ENCODE results near the gene NLRC3. TPM values are rescaled to one million over a fixed set of nuclear protein-coding genes. Genes with fewer than 3 reads are reported as not detected.

Gene NLRC3
- total RNA-seq, 2 donors from 2014 or later, result 71.7 to 76.7 TPM

DNA sequence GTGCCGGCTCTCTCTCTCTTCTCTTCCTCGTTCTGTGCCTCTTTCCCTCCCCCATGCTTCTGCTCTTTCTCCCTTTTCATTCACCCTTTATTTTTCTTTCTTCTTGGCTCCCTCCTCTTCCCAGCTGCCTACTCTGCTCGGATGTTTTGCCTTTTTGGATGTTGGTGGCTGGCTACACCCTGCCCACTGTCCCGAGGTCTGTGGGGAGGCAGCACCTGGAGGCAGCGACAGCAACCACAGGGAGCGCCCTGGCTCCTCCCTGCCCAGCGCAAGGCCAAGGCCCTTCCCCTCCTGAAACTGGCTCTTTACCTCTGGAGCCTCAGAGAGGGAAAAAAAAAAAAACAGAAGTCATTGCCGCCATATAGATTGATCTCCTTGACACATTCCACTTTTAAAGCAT lies 56.4 kb downstream of the NLRC3 start:
- Mint-ChIP-seq H3K4me1 (peaks cover 6% of the 10 kb centered on the region), H3K4me3 (no peak overlapping the region), H3K27ac (no peak overlapping the region), H3K27me3 (no peaks in the 10 kb centered on the region), H3K36me3 (ENCODE audit: low read depth) (peaks cover 13% of the 10 kb centered on the region)
- DNase-seq (no peak), ATAC-seq (no peak)
- H3K9me3 ChIP-seq (ENCODE audit: control insufficient read depth, low read length, poor library complexity, severe bottlenecking), result no peaks in the 10 kb centered on the region

DNA sequence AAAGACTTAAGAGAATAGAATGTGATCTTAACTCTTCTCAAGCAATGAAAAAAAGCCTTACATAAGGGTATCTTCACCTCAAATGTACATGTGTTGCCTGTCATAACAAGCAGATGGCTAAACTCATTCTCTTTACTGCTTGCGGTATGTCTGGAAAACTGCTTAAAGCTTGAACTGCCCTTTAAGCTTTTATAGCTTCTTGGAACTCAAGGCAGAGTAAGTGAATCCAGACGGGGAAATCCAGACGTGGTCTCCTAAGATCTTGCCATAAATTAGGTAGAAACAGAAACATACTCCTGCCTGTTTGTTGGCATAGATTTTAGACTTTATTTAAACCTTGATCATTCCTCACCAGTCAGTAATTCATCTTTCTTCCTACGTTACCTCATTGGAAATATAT lies 56.8 kb downstream of the NLRC3 start:
- H3K4me1 Mint-ChIP-seq, result peaks cover 6% of the 10 kb centered on the region
- no peaks in the 10 kb centered on the region for H3K9me3 ChIP-seq (ENCODE audit: control insufficient read depth, low read length, poor library complexity, severe bottlenecking)
- DNase-seq (no peak), ATAC-seq (no peak)
- peaks cover 13% of the 10 kb centered on the region for H3K36me3 Mint-ChIP-seq (ENCODE audit: low read depth)
- no peak overlapping the region for H3K4me3 Mint-ChIP-seq
- no peaks in the 10 kb centered on the region for H3K27me3 Mint-ChIP-seq
- H3K27ac Mint-ChIP-seq, result no peak overlapping the region

DNA sequence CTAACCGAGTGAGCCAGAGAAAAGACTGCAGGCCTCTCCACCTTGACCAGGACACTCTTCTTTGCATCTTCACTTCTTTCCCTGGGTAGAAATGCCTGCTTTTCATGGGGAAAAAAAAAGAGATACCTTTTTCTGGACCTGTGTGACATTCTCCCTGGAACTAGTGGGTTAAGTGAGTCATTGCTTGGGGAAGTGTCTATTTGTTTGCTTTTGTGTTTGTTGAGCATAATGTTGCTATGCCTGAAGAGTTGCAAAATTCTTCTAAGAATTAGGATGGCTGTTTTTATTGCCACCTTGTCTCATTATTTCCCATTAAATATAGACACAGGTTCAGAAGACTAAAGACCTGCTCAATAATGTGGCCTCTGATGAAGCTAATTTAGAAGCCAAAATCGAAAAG lies 57.6 kb downstream of the NLRC3 start:
- Mint-ChIP-seq H3K27ac (no peak overlapping the region), H3K27me3 (no peaks in the 10 kb centered on the region), H3K4me3 (no peak overlapping the region), H3K4me1 (peaks cover 6% of the 10 kb centered on the region), H3K36me3 (ENCODE audit: low read depth) (peaks cover 13% of the 10 kb centered on the region)
- DNase-seq (no peak), ATAC-seq (no peak)
- H3K9me3 ChIP-seq (ENCODE audit: control insufficient read depth, low read length, poor library complexity, severe bottlenecking), result no peaks in the 10 kb centered on the region

DNA sequence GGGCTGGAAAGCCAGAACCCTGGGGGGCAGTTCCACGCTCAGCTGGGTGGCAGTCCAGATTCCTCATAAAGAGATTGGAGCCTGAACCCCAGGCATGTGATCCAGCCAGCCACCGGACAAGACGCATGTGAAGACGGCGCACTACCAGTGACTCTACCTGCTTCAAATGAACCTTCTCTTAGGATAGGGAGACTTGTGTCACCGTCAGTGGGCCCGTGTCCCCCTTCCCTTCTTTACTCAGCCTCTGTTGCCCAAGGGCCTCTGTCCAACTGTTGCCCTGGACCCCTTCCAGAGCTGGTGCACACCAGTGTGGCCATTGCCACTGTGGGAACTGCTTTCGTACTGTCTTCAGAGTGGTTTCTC lies 58.2 kb downstream of the NLRC3 start:
- peaks cover 6% of the 10 kb centered on the region for H3K4me1 Mint-ChIP-seq

DNA sequence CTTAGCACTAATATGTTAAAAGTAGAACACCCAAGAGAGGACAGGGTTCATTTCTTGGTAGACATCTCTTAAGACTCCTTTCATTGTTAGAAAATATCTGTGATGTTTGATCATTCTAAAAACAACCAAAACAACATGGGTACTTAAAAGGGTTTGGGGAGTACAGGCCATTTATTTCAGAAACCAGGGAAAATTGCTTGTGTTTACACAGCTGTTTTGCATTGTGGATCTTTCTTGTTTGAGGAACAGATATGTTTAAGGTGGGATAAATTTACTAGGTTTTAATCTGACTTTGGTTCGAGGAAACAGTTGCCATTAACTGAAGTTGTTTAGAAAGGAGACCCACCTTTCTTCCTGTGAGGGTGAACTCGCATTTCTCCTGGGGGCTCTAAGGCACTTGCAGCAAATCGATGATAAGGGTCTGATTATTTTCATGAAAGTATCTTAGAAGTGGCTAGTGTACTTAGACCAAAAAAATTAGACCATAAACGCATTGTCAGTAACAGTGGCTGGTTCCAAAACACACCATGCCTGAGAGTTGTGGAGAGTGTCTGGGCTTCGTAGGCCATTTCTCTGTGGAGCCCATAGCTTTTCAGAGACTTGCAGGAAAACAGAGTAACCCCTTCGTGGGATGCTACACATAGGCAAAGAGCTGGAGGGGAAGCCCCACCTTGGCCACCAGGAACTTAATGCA lies 58.8 kb downstream of the NLRC3 start:
- H3K36me3 Mint-ChIP-seq (ENCODE audit: low read depth), result peaks cover 13% of the 10 kb centered on the region
- no peak overlapping the region for H3K4me3 Mint-ChIP-seq
- H3K9me3 ChIP-seq (ENCODE audit: control insufficient read depth, low read length, poor library complexity, severe bottlenecking), result no peaks in the 10 kb centered on the region
- no peak overlapping the region for H3K27ac Mint-ChIP-seq
- peaks cover 6% of the 10 kb centered on the region for H3K4me1 Mint-ChIP-seq
- H3K27me3 Mint-ChIP-seq, result no peaks in the 10 kb centered on the region
- DNase-seq (no peak), ATAC-seq (no peak)

More for the DNA sequence above, 58.2 kb downstream of the NLRC3 start:
- Mint-ChIP-seq H3K4me3 (no peak overlapping the region), H3K27me3 (no peaks in the 10 kb centered on the region), H3K27ac (no peak overlapping the region), H3K36me3 (ENCODE audit: low read depth) (peaks cover 13% of the 10 kb centered on the region)
- ATAC-seq, result no peak
- DNase-seq, result no peak
- no peaks in the 10 kb centered on the region for H3K9me3 ChIP-seq (ENCODE audit: control insufficient read depth, low read length, poor library complexity, severe bottlenecking)

GRCh38 chr16:3515897-3516296 lies 61.3 kb downstream of the NLRC3 start:
- Mint-ChIP-seq H3K27ac (no peak overlapping the region), H3K36me3 (ENCODE audit: low read depth) (peaks cover 17% of the 10 kb centered on the region), H3K4me3 (no peak overlapping the region), H3K27me3 (no peaks in the 10 kb centered on the region), H3K4me1 (peaks cover 12% of the 10 kb centered on the region)
- H3K9me3 ChIP-seq (ENCODE audit: control insufficient read depth, low read length, poor library complexity, severe bottlenecking), result no peaks in the 10 kb centered on the region
- no peak for ATAC-seq
- DNase-seq, result no peak

DNA sequence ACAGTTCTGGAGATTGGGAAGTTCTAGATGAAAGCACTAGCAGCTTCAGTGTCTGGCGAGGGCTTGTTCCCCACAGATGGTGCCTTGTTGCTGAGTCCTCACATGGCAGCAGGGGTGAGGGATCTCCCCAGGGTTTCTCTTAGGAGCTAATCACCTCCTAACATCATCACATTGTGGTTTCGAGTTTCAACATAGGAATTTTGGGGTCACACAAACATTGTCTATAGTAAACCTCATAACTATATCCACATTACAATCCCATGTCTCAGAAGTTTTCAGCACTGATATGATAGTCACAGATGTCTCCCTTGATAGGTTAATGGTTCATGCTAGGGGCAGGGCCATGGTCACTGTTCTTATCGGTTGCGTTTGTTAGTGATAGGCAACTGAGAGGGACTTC lies 62.6 kb downstream of the NLRC3 start:
- Mint-ChIP-seq H3K27me3 (no peaks in the 10 kb centered on the region), H3K4me3 (no peak overlapping the region), H3K27ac (no peak overlapping the region), H3K4me1 (peaks cover 22% of the 10 kb centered on the region), H3K36me3 (ENCODE audit: low read depth) (peaks cover 15% of the 10 kb centered on the region)
- DNase-seq (no peak), ATAC-seq (no peak)
- H3K9me3 ChIP-seq (ENCODE audit: control insufficient read depth, low read length, poor library complexity, severe bottlenecking), result no peaks in the 10 kb centered on the region

DNA sequence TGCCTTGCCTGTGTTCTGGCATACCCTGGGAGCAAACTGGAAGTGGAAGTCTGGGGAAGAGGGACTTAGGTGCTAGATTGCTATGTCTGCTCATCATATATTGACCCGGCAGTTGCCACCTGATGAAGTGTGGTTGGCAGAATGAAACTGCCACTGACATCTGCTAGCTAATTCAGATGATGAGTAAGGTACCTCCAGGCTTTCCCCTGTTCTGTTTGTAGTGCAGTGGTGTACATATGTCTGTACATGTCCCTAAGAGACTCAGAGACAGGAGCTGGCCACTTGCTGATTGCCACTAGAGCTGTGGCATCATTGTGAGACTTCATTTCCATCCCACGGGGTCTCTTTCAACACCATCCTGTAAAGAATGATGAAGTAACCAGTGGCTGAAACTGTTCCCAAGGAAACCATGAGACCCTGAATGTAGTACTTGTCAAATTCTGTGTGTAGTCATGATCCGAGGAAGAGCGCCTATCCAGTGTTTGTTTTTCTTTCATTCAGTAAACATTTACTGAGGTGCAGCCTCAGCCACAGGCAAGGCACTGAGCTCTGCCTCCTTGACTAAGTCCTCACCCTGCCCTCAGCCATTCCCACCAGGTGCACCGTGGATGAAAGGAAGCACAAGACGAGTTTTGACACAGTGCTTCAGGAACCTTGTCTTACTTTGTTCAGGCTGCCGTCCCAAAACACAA lies 63.2 kb downstream of the NLRC3 start:
- no peaks in the 10 kb centered on the region for H3K9me3 ChIP-seq (ENCODE audit: control insufficient read depth, low read length, poor library complexity, severe bottlenecking)
- Mint-ChIP-seq H3K27ac (peak overlapping the region; percentile 14), H3K36me3 (ENCODE audit: low read depth) (peaks cover 12% of the 10 kb centered on the region), H3K27me3 (no peaks in the 10 kb centered on the region), H3K4me3 (no peak overlapping the region), H3K4me1 (peaks cover 26% of the 10 kb centered on the region)
- DNase-seq (no peak), ATAC-seq (no peak)

GRCh38 chr16:3511286-3512180 lies 65.7 kb downstream of the NLRC3 start:
- DNase-seq, result no peak
- Mint-ChIP-seq H3K27me3 (no peaks in the 10 kb centered on the region), H3K36me3 (ENCODE audit: low read depth) (peaks cover 15% of the 10 kb centered on the region), H3K4me1 (peaks cover 33% of the 10 kb centered on the region), H3K27ac (peak overlapping the region; percentile 95), H3K4me3 (no peak overlapping the region)
- ATAC-seq, result no peak
- H3K9me3 ChIP-seq (ENCODE audit: control insufficient read depth, low read length, poor library complexity, severe bottlenecking), result no peaks in the 10 kb centered on the region

DNA sequence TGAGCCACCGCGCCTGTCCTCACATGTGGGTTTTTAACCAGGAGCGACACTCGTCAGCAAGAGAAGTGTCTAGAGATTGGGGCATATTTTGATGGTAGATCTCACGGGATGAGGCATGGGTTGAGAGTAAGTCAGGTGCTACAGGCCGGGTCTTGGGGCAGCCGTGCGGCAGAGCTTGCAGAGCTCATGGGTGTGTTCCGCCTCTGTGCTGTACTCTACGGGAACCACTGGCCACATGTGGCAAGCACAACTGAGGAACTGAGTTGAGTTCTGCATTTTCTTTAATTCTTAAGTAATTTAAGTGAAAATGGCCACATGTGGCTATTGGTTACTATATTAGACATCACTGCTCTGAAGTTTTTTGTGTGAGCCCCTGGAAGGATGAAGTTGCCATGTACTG lies 66.8 kb downstream of the NLRC3 start:
- H3K9me3 ChIP-seq (ENCODE audit: control insufficient read depth, low read length, poor library complexity, severe bottlenecking), result no peaks in the 10 kb centered on the region
- ATAC-seq (no peak), DNase-seq (no peak)
- Mint-ChIP-seq H3K4me1 (peaks cover 36% of the 10 kb centered on the region), H3K36me3 (ENCODE audit: low read depth) (peaks cover 14% of the 10 kb centered on the region), H3K27me3 (no peaks in the 10 kb centered on the region), H3K27ac (peak overlapping the region; percentile 95), H3K4me3 (no peak overlapping the region)

DNA sequence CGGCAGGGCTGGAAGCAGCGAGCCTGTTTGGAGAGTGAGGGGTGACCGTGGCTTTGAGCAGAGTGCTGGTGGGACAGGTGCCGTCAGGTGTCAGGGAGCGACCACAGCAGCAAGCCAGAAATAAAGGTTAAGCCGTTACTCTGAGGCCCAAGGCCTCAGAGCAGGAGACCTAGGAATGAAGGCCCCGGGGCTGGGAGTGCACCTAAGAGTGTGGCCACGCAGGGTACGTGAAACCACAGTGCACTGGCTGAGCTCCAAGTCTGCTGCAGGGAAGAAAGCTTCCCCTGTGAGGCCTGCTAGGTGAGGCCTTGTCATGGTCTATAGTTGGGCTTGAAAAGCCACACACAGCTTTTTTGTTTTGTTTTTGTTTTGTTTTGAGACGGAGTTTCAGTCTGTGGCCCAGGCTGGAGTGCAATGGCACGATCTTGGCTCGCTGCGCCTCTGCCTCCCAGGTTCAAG lies 67.7 kb downstream of the NLRC3 start:
- DNase-seq, result peak in 2 of 3 donors; percentile 47 to 68
- H3K4me1 Mint-ChIP-seq, result peaks cover 42% of the 10 kb centered on the region

DNA sequence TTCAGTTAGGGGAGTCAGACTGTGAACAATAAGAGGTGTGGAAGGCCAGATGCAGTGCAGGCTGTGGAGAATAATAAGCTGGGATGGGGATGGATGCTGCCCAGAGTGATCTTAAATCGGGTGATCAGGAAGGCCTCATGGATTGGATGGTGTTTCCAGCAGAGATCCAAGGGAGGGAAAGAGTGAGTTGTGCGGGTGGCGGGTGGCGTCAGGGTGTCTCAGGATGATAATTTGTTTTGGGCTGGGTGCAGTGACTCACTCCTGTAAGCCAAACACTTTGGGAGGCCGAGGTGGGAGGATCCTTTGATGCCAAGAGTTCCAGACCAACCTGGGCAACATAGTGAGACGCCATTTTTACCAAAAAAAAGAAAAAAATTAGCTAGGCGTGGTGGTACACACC lies 68.5 kb downstream of the NLRC3 start:
- H3K9me3 ChIP-seq (ENCODE audit: control insufficient read depth, low read length, poor library complexity, severe bottlenecking), result no peaks in the 10 kb centered on the region
- peak overlapping the region; percentile 19 for H3K4me3 Mint-ChIP-seq
- no peak for ATAC-seq
- H3K36me3 Mint-ChIP-seq (ENCODE audit: low read depth), result peaks cover 14% of the 10 kb centered on the region
- peaks cover 46% of the 10 kb centered on the region for H3K4me1 Mint-ChIP-seq
- no peaks in the 10 kb centered on the region for H3K27me3 Mint-ChIP-seq
- DNase-seq, result no peak
- H3K27ac Mint-ChIP-seq, result peak overlapping the region; percentile 95

More for the DNA sequence above, 67.7 kb downstream of the NLRC3 start:
- no peaks in the 10 kb centered on the region for H3K9me3 ChIP-seq (ENCODE audit: control insufficient read depth, low read length, poor library complexity, severe bottlenecking)
- H3K27ac Mint-ChIP-seq, result peak overlapping the region; percentile 95
- peak; percentile 100 for ATAC-seq
- peaks cover 14% of the 10 kb centered on the region for H3K36me3 Mint-ChIP-seq (ENCODE audit: low read depth)
- H3K27me3 Mint-ChIP-seq, result no peaks in the 10 kb centered on the region
- no peak overlapping the region for H3K4me3 Mint-ChIP-seq

DNA sequence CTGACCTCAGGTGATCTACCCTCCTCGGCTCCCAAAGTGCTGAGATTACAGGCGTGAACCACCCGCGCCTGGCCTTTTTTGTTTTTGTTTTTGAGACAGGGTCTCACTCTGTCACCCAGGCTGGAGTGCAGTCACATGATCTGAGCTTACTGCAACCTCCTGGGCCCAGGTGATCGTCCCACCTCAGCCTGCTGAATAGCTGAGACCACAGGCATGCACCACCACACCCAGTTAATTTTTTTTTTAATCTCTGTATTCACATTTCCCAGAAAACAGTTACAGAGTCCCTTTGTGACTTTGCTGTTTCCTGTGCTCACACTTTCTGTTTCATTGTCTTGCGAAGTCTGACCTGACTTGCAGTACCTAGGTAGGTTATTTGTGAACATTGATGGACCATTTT lies 73.7 kb downstream of the NLRC3 start:
- Mint-ChIP-seq H3K27me3 (no peaks in the 10 kb centered on the region), H3K4me3 (peak overlapping the region; percentile 77), H3K27ac (peak overlapping the region; percentile 95), H3K36me3 (ENCODE audit: low read depth) (peaks cover 6% of the 10 kb centered on the region), H3K4me1 (peaks cover 41% of the 10 kb centered on the region)
- ATAC-seq, result peak; percentile 31
- no peak for DNase-seq
- no peaks in the 10 kb centered on the region for H3K9me3 ChIP-seq (ENCODE audit: control insufficient read depth, low read length, poor library complexity, severe bottlenecking)
